Measurements from ENCODE around the gene SIGLEC1. TPM values are rescaled to one million over a fixed set of nuclear protein-coding genes. Genes with fewer than 3 reads are reported as not detected.

The SIGLEC1 gene
- total and polyA plus RNA-seq, 2 donors (not counting 3 experiments of a cell fraction or from before 2014, with no cell fraction given) = not detected

DNA sequence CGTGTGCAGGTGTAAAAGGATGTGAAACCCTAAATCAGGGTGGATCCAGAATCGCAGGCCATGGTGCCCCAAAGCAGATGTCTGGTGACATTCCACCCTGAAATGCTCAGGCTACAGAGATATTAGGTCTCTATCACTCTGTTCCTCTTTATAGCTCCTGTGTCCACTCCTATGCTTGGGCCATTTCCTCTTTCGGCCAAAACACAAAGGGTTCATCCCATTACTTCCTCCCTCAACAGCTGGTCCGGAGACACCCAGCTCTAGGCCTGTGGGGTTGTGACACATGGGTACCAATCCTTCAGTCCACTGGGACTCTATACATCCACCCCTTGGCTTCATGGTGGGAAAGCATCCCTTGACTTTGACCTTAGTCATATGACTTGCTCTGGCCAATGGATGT lies 1.7 kb upstream of the SIGLEC1 start:
- H2AFZ ChIP-seq (ENCODE audit: low read depth, low read length) = no peak overlapping the region
- TF ChIP-seq FOS (IDR thresholded peaks at IDR 0.05; ENCODE audit: borderline replicate concordance, insufficient read depth, low read length) = no peak
- TF ChIP-seq, protein P1, sequence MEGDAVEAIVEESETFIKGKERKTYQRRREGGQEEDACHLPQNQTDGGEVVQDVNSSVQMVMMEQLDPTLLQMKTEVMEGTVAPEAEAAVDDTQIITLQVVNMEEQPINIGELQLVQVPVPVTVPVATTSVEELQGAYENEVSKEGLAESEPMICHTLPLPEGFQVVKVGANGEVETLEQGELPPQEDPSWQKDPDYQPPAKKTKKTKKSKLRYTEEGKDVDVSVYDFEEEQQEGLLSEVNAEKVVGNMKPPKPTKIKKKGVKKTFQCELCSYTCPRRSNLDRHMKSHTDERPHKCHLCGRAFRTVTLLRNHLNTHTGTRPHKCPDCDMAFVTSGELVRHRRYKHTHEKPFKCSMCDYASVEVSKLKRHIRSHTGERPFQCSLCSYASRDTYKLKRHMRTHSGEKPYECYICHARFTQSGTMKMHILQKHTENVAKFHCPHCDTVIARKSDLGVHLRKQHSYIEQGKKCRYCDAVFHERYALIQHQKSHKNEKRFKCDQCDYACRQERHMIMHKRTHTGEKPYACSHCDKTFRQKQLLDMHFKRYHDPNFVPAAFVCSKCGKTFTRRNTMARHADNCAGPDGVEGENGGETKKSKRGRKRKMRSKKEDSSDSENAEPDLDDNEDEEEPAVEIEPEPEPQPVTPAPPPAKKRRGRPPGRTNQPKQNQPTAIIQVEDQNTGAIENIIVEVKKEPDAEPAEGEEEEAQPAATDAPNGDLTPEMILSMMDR (IDR thresholded peaks at IDR 0.05; ENCODE audit: extremely low read depth in 1 of 2, insufficient read depth in 1 of 2, low read depth in 1 of 2, low read length in 2 of 2) = no peak
- no peak for TF ChIP-seq POLR2A (IDR thresholded peaks at IDR 0.05; ENCODE audit: low read depth, low read length)
- TF ChIP-seq POLR2AphosphoS5 (IDR thresholded peaks at IDR 0.05; ENCODE audit: insufficient read depth, low read depth, low read length) = no peak
- TF ChIP-seq, protein P2, sequence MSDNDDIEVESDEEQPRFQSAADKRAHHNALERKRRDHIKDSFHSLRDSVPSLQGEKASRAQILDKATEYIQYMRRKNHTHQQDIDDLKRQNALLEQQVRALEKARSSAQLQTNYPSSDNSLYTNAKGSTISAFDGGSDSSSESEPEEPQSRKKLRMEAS (IDR thresholded peaks at IDR 0.05; ENCODE audit: insufficient read depth, insufficient read length) = no peak
- TF ChIP-seq GATA2 (IDR thresholded peaks at IDR 0.05; ENCODE audit: insufficient read depth, insufficient read length, low read depth, low read length) = no peak
- TF ChIP-seq EZH2 (IDR thresholded peaks at IDR 0.05; ENCODE audit: borderline replicate concordance, low read depth, low read length, severe bottlenecking) = no peak
- TF ChIP-seq JUN (IDR thresholded peaks at IDR 0.05; ENCODE audit: borderline replicate concordance, insufficient read depth, insufficient read length, low read depth) = no peak
- no peak for TF ChIP-seq MYC (IDR thresholded peaks at IDR 0.05; ENCODE audit: low read depth, low read length)
- no peak overlapping the region for H3K4me2 ChIP-seq (ENCODE audit: insufficient read depth, low read length)
- no TSS peak for BruUV-seq (replicated peaks)
- CTCF ChIA-PET = interaction anchor here (1.5 to 5.7 kb wide), 3 partner anchors 35 to 151 kb away, joined by 4 to 346 read pairs (median 6); partner anchors contain the start of gene ADAM33
- no peak for DNase-seq (ENCODE audit: low read depth, low spot score)
- dilution Hi-C loops (cut with MboI; ENCODE audit: extremely low pct_ligation_motif_present, low sequenced_read_pairs) = no loop called here
- intact Hi-C loops (cut with micrococcal nuclease) = no loop called here
- H3K79me2 ChIP-seq (ENCODE audit: control insufficient read depth, insufficient read depth, low read length) = no peaks in the 10 kb centered on the region
- H3K27ac ChIP-seq (ENCODE audit: insufficient read depth, low read depth, low read length) = no peak overlapping the region
- no peaks in the 10 kb centered on the region for H3K36me3 ChIP-seq (ENCODE audit: control insufficient read depth in 2 of 2, extremely low read depth in 1 of 2, insufficient read depth in 2 of 2, low read length in 2 of 2)
- FAIRE-seq = no peak
- peaks cover 4% of the 10 kb centered on the region for H3K4me1 ChIP-seq (ENCODE audit: control insufficient read depth, extremely low read depth, insufficient read depth, low read length)
- H3K9ac ChIP-seq (replicated peaks; ENCODE audit: extremely low read depth, insufficient read depth, low read length) = no peak overlapping the region
- POLR2A ChIA-PET = no interaction called here
- H3K9me3 ChIP-seq (replicated peaks; ENCODE audit: control insufficient read depth, insufficient read depth, low read length) = no peaks in the 10 kb centered on the region
- H3K9me1 ChIP-seq (replicated peaks; ENCODE audit: control insufficient read depth, extremely low read depth, insufficient read depth, low read length) = no peaks in the 10 kb centered on the region
- no peaks in the 10 kb centered on the region for H3K27me3 ChIP-seq (ENCODE audit: control insufficient read depth in 2 of 2, insufficient read depth in 2 of 2, low read length in 2 of 2)
- no peak overlapping the region for H3K4me3 ChIP-seq (replicated peaks in 1 of 3; ENCODE audit: insufficient read depth in 1 of 3, low read depth in 1 of 3, low read length in 3 of 3)
- no peaks in the 10 kb centered on the region for H4K20me1 ChIP-seq (replicated peaks; ENCODE audit: control insufficient read depth, extremely low read depth, insufficient read depth, low read length)
